NOMO-1 treated with dmso at 0.1 percent for 144 hours (cell line): ENCODE results near the gene CBX2.
"Not testable (repeated sequence)": the region's sequence is repeated elsewhere in the genome, so short reads cannot be mapped to it uniquely, and the experiment has no call there.

Experiments used
- DNase-seq: peaks from one replicate; lab custom pipeline; 2025; ENCODE audit not compliant: unreplicated experiment; lab: John Stamatoyannopoulos, UW

The CBX2 gene

DNA sequence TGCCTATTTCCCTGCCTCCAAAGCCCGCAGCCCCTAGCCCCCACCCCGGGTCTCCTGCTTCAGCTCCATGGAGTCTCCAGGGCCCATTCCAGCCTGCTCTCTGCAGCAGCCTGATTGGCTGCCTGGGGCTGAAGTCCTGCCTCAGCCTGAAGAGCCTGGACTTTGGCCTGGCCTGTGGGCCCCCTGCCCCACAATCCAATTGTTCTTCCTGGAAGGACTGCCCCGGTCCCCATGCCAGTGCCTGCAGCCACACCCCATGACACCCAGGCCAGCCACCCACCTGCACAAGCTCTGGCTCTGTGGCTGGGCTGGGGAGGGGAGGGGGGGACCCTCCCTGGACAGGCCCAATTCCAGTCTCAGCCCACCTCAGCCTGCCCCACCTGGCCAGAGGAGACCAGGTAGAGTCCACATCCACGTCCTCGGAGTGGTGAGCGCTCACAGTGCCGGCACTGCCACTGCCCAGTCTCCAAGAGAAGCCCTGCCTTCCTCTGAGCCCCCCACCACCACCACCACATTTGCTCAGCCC lies 34.9 kb upstream of the CBX2 start:
- no peak for DNase-seq

DNA sequence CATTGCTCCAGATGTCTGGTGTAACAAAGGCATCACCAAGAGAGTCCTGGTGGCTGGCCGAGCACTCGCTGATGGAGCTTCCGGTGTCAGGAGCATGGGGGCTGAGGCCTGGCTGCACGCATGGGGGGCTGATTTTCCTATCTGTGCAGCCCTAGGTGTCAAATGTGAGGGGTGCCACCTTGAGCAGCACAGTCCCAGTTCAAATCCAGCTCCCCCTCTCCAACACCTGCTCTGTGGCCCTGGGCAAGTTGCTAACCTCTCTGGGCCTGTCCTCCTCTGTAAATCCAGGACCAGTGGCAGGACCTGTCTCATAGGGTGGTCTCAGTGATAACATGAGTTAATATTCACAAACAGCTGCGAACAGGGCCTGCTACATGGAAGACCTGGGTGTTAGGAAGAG lies 34.3 kb upstream of the CBX2 start:
- DNase-seq, result no peak

DNA sequence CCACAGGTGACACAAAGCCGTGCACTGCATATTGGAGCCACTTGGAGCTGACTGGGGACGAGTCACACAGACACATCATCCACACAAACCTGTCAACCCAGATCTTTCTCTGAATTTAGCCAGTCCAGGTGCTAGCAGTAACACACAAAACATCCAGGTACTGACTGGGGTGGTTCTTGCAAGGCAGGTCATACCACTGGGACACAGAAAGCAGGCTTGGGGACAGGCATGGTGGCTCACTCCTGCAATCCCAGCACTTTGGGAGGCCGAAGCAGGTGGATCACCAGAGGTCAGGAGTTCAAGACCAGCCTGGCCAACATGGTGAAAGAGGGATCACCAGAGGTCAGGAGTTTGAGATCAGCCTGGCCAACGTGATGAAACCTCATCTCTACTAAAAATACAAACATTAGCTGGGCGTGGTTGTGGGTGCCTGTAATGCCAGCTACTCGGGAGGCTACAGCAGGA lies 32.3 kb upstream of the CBX2 start:
- no peak for DNase-seq

DNA sequence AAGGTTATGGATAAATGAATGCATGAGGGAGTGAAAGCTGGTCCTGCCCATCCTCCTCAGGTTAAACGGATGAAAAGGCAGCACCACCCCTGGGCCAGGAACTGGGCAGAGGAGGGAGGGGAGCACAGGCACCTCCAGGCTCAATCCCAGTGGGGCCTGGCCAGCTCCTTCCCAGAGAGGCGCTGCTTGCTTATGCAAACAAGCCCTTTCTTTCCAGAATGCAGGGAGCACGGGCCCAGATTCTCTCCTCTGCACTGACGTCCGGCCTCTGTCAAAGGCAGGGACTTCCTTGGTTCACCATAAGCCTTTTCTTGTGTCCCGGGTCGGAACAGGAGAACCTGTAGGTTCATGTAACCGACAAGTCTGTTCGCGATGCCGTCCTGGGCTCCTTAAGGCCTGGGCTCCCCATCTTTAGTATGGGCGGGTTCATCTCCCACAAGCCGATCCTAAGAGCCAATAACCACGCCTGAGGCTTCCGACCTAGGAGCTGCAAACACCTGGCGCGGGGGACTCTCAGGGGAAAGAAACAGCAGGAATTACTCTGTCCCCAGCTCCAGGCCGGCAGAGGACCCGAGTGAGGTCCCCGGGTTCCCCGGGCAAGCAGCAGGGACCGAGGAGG lies 30.9 kb upstream of the CBX2 start:
- no peak for DNase-seq

DNA sequence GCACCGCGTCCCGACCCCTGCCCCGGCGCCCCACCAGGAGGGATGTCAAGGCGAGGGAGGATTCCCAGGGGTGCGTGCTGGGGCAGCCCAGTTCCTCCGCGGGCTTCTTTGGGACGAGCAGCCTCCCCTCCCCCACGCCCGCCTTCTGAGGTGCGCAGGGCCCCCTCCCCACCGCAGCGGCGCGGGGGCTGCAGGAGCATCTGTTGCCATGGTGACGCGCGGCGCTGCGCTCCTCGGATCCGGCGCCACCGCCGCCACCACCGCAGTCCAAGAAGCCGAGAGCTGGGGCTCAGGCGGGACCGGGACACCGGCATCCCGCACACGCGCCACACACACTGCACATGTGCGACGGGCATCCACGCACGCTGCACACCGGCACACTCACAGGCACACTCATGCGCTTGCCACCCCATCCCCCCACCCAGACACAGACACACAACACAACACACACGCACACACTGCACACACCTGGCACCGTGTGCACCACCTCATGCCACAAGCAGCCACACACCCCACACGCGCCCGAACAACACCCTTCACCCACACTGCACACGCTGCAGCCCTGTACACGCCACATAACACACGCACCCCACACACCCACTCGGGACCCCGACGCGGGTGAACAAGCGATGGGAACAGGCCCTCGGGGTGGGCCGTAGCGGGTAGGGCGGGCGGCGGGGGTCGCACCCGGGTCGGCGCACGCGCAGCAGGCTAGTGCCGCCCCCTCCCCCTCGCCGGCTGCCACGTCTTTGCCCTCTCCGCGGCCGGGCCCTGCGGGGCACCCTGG lies 30.2 kb upstream of the CBX2 start:
- no peak for DNase-seq

DNA sequence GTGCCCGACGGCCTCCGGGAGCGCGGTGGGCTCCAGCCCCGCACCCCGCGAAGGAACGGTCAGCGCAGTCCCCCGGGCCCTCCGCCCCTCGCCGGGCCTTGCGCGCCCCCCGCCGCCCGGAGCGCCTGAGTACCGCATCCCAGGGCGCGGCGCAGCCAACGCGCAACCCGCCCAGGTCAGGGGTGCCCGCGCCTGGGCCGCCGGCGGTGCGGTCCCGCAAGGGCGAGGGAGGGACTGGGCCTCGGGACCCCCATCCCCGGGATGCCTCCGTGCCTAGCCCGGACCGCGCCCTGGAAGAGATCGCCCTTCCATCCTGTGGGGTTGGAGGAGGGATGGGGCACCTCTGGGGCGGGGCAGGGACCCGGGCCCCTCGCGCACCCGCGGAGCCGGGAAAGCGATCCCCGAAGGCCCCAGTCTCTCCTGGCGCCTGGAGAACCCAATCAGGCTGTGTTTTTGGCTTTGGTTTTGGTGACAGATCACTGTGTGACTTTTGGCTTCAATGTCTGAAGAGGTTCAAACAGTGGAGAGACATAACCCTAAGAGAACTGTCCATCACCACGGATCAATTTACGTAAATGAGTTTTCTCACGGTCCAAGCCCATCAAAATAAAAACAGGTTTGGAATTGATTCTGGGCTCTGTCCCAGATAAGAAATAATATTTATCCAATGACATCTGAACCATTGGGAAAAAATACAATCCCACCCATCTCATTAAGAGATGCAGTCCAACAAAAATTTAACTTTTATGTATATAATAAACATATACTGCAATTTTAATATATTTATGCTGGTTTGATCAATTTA lies 29.5 kb upstream of the CBX2 start:
- DNase-seq, result no peak

DNA sequence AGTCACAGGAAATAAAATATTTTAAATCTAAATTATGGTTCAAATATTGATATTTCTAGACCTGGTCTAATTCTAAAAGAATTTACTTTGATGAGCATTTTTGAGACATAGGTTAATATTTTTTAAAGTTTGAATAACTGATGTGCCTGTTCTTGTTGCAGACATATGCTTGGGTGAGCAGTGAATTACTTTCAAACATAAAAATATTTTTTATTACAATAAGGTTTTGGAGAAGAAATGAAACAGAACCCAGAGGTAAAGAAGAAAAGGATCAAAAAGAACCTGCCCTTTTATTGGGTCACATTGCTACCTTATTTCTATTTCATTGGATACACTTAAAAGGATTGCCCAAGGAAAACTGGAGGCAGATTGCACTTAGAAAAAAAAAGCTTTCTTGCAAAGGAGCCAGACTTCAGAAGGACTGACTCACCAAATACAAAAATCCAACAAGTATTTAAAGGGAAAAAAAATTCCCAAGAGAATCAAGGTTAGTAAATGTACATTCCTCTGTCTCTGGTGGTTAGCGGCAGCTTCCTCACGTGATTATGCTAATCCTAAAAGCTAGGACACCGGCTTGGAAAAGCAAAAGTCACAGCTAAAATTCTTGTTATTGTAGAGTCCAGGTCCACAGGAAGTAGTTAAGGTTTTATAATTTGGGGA lies 28.7 kb upstream of the CBX2 start:
- DNase-seq, result no peak

DNA sequence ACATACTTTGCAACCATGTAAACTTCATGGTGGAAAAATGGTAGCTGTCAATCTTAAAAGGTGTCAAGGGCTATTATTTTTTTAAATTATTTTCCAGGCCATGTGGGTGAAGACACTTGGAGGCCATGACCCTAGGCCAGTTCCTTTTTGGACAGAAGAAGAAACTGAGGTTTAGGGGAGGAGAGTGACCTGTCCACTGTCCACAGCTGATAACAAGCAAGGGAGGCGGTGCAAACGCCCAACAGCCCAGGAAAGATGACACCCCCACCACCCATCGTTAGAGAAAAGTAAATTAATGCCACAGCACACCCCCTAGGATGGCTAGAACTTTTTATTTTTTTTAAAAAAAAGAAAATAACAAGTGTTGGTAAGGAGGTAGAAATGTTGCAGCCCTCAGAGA lies 28.0 kb upstream of the CBX2 start:
- no peak for DNase-seq

DNA sequence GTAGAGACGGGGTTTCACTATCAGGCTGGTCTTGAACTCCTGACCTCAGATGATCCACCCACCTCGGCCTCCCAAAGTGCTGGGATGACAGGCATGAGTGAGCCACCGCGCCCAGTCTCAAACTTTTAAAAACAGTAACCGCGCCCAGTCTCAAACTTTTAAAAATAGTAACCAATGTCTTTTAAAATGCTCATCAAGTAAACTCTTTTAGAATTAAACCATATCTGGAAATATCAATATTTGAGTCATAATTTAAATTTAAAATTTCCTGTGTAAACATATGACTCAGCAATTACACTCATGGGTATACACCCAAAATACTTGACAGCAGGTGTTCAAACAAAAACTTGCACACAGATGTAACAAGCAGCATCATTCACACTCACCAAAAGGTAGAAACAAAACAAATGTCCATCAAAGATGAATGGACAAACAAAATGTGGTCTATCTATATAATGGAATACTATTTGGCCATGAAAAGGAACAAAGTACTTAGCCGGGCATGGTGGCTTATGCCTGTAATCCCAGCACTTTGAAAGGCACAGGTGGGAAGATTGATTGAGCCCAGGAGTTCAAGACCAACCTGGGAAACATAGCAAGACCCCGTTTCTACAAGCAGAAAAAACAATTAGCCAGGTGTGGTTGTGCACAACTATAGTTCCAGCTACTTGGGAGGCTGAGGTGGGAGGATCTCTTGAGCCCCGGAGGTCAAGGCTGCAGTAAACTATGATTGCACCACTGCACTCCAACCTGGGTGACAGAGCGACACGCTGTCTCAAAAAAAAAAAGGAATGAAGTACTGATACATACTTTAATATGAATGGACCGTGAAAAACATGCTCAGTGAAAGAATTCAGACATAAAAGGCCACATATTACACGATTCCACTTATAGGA lies 27.1 kb upstream of the CBX2 start:
- no peak for DNase-seq

DNA sequence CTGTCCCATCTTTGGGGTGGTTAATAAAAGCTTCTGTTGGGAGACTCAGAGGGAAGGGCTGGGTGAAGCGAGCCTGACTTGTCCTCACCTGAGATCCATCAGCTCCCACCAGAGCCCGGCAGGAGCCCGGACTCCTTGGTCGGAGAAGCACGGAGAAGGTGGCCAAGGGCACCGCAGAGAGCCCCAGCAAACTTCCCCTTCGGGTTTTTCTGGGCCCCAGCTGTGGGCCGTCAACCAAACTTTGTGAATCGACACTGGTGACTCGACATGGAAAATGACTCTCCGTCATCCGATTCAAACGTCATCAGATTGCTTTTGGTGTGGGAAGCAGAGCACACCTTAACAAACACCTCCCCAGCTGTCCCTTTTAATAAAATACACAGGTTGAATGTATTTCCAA lies 25.8 kb upstream of the CBX2 start:
- no peak for DNase-seq

DNA sequence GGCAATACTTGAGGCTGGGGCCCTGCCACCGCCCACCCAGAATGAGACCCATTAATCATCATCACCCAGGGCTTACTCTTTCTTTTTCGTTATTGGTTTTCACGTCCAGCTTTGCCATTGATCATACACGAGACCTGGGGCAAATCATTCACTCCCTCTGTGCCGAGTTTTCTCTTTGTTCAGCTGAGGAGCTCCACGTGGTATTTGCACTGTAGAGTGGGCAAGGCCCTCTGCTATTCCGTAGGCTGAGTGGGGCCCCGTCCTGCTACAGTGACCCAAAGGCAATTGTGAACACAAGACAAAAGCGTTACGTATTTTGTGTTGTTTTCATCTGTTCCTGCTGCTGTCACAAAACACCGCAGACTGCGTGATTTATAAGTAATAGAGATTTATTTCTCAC lies 23.6 kb upstream of the CBX2 start:
- DNase-seq, result no peak

DNA sequence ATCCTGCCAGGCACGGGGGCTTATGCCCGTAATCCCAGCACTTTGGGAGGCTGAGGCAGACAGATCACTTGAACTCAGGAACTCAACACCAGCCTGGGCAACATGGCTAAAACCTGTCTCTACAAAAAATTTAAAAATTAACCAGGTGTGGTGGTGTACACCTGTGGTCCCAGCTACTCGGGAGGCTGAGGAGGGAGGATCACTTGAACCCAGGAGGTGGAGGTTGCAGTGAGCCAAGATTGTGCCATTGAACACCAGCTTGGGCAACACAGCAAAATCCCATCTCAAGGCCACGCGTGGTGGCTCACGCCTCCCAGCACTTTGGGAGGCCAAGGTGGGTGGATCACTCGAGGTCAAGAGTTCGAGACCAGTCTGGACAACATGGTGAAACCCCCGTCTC lies 23.0 kb upstream of the CBX2 start:
- DNase-seq, result not testable (repeated sequence)

DNA sequence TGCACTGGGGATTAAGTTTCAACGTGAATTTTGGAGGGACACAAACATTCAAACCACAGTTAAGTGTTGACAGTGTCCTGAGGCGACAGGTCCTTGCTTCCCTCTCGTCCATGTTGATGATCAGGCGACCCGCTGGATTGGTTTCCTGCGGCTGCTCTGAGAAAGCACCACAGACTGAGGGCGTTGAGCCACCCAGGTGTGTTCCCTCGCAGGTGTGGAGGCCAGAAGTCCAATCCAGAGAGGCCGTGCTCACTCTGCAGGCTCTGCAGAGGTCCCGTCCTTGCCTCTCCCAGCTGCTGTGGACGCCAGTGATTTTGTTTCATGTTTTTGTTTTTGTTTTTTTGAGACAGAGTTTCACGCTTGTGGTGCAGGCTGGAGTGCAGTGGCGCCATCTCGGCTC lies 22.4 kb upstream of the CBX2 start:
- no peak for DNase-seq

DNA sequence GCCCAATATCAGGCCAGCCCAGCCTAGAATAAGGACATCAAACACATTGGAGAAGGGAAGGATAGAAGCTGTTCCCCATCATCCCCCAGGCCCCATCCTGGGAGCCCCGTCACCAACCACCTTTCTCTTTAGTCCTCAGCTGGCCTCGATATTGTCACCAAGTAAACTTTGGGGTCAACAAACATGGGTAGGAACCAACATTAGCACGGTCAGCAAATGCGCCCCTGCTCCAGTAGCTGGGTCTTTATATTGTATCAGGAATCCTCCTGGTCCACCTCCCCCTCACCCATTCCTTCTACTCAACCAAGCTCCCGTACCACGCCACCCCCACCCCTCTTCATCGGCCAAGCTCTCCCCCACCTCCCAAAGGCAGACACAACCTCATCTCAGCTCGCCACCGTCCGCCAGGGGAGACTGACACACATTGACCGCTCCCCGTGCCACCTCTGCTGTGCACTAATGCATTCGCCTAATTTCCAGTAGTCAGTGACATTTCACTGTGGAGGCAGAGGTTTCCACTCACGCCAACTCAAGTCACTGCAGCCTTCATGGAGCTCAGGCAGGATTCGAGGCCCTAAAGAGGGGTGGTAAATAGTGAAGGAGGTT lies 20.7 kb upstream of the CBX2 start:
- no peak for DNase-seq

DNA sequence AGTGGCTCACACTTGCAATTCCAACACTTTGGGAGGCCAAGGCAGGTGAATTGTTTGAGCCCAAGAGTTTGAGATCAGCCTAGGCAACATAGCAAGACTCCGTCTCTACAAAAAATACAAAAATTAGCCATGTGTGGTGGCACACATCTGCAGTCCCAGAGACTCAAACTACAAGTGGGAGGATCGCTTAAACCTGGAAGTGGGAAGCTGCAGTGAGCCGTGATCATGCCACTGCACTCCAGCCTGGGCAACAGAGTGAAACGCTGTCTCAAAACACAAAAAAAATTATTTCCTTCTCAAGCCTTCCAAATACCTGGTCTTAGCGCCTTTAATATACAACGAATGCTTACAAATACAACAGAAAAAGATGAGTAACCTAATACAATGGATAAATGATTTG lies 19.7 kb upstream of the CBX2 start:
- no peak for DNase-seq

DNA sequence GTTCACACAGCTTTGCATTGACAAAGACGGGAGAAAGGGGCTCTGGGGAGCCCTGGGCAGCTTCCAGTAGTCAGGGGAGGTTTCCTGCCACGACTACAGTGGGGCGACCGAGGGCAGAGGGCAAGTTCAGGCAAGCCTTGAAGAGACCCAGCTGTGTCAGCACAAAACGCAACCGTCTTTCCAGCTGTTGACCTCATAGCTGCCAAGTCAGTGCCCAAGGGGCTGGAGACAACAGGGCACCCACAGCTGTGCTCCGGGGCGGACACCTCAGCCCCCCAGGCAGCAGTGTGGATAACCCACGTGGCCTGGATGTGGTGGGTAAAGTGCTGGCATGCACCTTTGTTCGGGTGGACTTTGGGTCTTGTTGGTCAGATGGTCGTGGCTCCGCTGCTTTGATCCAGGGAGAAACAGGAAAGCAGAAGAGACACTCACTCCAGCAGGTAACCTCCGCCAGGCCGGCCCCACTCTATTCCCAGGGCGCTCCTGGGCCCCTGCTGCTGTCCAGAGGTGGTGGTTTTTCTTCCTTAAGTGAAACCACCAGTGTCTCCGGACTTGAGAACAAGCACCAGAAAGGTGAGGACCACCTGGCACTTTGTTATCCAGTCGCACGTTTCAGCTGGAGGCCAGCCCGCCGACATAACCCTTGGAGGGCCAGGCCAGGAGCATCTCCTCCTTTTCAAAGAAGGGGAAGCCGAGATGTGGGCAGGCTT lies 17.6 kb upstream of the CBX2 start:
- DNase-seq, result no peak

DNA sequence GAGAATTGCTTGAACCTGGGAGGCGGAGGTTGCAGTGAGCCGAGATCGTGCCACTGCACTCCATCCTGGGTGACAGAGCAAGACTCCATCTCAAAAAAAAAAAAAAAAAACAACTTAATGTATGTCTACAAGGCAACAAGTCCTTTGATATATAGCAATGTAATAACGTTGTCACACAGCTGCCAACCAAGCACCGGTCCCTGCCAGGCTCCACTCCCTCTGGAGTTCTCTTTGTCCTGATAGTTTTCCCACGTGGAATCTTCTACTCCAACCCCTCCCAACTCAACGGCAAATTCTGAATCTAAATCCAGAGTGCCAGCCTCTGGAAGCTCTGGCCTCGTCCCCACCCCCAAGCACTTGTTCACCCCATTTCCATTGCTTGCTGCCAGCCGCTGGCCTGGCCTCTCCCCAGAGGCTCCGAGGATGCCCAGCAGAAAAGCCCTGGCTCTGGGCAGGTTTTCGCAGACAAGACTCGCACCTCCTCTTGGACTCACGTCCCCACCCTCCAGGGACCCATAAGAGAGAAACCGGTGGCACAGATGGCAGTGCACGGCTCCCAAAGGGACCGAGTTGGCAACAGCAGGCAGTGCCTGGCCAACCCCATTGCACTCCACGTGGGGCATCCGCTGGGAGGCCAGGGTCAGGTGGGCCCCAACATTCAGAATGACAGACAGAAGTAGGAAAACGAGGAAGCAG lies 15.9 kb upstream of the CBX2 start:
- DNase-seq, result no peak

DNA sequence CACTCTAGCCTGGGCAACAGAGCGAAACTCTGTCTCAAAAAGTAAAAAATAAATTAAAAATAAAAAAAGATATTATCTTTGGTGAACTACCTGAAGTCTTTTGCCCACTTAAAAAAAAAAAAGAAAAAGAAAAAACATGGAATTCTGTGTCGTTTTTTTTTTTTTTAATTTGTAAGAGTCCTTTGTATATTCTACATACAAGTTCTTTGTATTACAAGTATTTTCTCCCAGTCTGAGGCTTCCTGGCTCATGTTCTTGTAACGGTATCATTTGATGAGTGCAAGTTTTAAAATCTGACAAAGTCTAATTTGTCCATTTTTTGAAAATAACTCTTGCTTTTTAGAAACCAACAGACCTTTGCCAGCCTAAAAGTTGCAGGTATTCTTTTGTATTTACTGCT lies 12.2 kb upstream of the CBX2 start:
- no peak for DNase-seq
